KMS-11 (cell line): ENCODE results near the gene FOXM1.

Source experiments
- H2AFZ ChIP-seq: fragments of 200-600 bp; sonication (generic); 2 replicates; pipeline ENCODE4 v1.6.1; 2016; ENCODE audit warnings: antibody characterized with exemption, mixed run types, low read depth
- H3K27ac ChIP-seq: fragments of 200-600 bp; sonication (generic); 2 replicates; pipeline ENCODE4 v1.6.1; 2016; ENCODE audit warnings: mild to moderate bottlenecking, mixed run types
- H3K27me3 ChIP-seq: fragments of 200-600 bp; sonication (generic); 2 replicates; pipeline ENCODE4 v1.6.1; 2017; ENCODE audit warnings: mild to moderate bottlenecking, low read depth, mixed run types, moderate library complexity; ENCODE audit not compliant: insufficient read depth
- H3K36me3 ChIP-seq: fragments of 200-600 bp; sonication (generic); 2 replicates; pipeline ENCODE4 v1.6.1; 2017; ENCODE audit warnings: mild to moderate bottlenecking, mixed run types; ENCODE audit not compliant: insufficient read depth
- H3K4me1 ChIP-seq: fragments of 200-600 bp; sonication (generic); 2 replicates; pipeline ENCODE4 v1.6.1; 2016; ENCODE audit warnings: mild to moderate bottlenecking, low read depth, mixed run types; ENCODE audit not compliant: poor library complexity, severe bottlenecking
- H3K4me2 ChIP-seq: fragments of 200-600 bp; sonication (generic); 2 replicates; pipeline ENCODE4 v1.7.0; 2016; ENCODE audit warnings: mild to moderate bottlenecking, mixed run types
- H3K4me3 ChIP-seq: fragments of 200-600 bp; sonication (generic); IDR thresholded peaks from 2 replicates; pipeline ENCODE4 v1.6.1; 2017; ENCODE audit warnings: low read depth, low read length, mixed read lengths; ENCODE audit not compliant: insufficient read depth
- H3K79me2 ChIP-seq: fragments of 200-600 bp; sonication (generic); 2 replicates; pipeline ENCODE4 v1.6.1; 2016; ENCODE audit warnings: low read depth, mixed run types; ENCODE audit not compliant: insufficient read depth
- H3K9ac ChIP-seq: fragments of 200-600 bp; sonication (generic); 2 replicates; pipeline ENCODE4 v1.6.1; 2016; ENCODE audit warnings: mild to moderate bottlenecking, mixed run types
- H4K20me1 ChIP-seq: fragments of 200-600 bp; sonication (generic); 2 replicates; pipeline ENCODE4 v1.6.1; 2016; ENCODE audit warnings: mild to moderate bottlenecking, mixed run types; ENCODE audit not compliant: insufficient read depth
- CTCF ChIP-seq: fragments of 200-600 bp; sonication (generic); conservative IDR thresholded peaks from 2 replicates; pipeline ENCODE4 v1.6.1; 2017; ENCODE audit warnings: low read depth, mild to moderate bottlenecking, antibody characterized with exemption, low read length, moderate library complexity, mixed read lengths

The FOXM1 gene

DNA sequence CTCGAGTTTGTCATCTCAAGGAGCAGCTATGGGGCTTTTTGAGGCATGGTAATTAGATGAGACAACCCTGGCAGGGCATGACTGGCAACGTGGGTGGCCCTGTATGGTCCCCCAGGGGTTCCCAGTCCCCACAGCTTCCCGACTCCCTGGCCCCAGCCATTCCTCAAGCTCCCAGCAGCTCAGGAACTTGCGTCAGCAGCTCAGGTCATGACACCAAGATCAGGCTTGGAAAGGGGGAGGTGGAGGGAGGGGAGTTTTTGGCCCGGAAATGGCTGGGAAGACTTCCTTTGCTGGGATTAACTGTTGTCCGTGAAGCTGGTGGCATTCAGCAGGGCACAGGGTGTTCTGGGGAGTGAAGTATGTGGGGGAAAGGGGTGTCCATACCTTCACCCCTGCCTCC lies 31.7 kb downstream of the FOXM1 start:
- Histone ChIP-seq H3K79me2 (no peaks in the 10 kb centered on the region), H4K20me1 (no peaks in the 10 kb centered on the region), H3K27ac (no peak overlapping the region), H3K4me3 (no peak overlapping the region), H3K36me3 (no peaks in the 10 kb centered on the region), H3K27me3 (no peaks in the 10 kb centered on the region), H3K9ac (no peak overlapping the region), H3K4me2 (no peak overlapping the region), H2AFZ (no peak overlapping the region), H3K4me1 (no peaks in the 10 kb centered on the region)
- no peak for TF ChIP-seq CTCF

DNA sequence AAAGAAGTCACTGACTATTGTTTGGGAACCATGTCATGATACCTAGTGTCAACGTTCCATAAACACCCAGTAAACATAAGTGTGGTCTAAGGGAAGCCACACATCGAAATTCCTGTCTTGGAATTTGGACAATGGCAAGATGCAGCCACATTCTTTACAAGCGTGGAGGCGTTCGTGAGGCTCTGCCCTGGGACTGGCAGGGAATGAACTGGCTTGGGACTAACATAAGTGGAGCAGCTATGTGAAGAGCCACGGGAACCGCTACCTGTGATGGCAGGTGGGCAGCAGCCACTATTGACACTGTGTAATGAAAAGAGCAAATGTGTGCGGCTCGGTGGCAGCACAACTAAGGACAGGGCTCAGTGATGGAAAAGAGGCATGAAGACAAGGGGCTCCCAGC lies 32.2 kb downstream of the FOXM1 start:
- Histone ChIP-seq H3K79me2 (no peaks in the 10 kb centered on the region), H4K20me1 (no peaks in the 10 kb centered on the region), H3K36me3 (no peaks in the 10 kb centered on the region), H3K4me2 (no peak overlapping the region), H2AFZ (no peak overlapping the region), H3K4me1 (no peaks in the 10 kb centered on the region), H3K27me3 (no peaks in the 10 kb centered on the region), H3K9ac (no peak overlapping the region), H3K4me3 (no peak overlapping the region), H3K27ac (no peak overlapping the region)
- no peak for TF ChIP-seq CTCF

- no peak overlapping the region for H3K27ac ChIP-seq
- H3K4me2 ChIP-seq, result no peak overlapping the region
- no peak for TF ChIP-seq CTCF
- H3K79me2 ChIP-seq, result no peaks in the 10 kb centered on the region
- H3K4me1 ChIP-seq, result no peaks in the 10 kb centered on the region
- H4K20me1 ChIP-seq, result no peaks in the 10 kb centered on the region
- no peaks in the 10 kb centered on the region for H3K27me3 ChIP-seq
- H2AFZ ChIP-seq, result no peak overlapping the region
- no peak overlapping the region for H3K9ac ChIP-seq
- no peak overlapping the region for H3K4me3 ChIP-seq
- no peaks in the 10 kb centered on the region for H3K36me3 ChIP-seq
Measured at GRCh38 chr12:2842948-2843347, 34.0 kb downstream of the FOXM1 start.

DNA sequence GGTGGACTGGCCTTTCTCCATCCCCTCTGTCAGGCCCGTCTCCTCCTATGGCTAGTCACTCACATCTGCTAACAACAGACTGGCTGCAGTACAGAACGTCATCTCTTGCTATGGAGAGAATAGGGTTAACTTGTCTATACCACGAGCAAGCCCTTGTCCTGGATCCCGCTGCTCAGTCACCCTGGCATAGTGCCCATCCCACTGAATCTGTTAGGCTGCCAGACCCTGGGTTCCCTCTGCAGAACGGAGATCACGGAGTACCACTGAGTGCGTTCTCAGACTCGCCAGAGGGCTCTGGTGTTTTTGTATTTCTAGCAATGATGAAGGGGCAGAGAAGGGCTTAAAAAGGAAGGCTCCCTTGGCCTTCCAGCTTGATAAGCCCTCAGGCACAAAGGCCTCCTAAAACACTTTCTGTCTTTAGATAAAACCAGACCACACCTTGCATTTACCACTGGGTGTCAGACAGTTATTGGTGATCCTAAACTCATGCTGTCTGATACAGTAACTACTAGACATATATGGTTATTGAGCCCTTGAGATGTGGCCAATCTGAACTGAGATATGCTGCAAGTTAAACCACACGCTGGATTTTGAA lies 35.8 kb downstream of the FOXM1 start:
- H3K36me3 ChIP-seq, result no peaks in the 10 kb centered on the region
- no peak overlapping the region for H3K4me3 ChIP-seq
- H3K27me3 ChIP-seq, result no peaks in the 10 kb centered on the region
- H4K20me1 ChIP-seq, result no peaks in the 10 kb centered on the region
- no peaks in the 10 kb centered on the region for H3K79me2 ChIP-seq
- H3K9ac ChIP-seq, result no peak overlapping the region
- no peak for TF ChIP-seq CTCF
- H2AFZ ChIP-seq, result no peak overlapping the region
- H3K27ac ChIP-seq, result no peak overlapping the region
- H3K4me2 ChIP-seq, result no peak overlapping the region
- no peaks in the 10 kb centered on the region for H3K4me1 ChIP-seq
